Tibial nerve (tissue), 4 donors: Measurements from ENCODE around the gene ADAD2. TPM values are rescaled to one million over a fixed set of nuclear protein-coding genes. Genes with fewer than 3 reads are reported as not detected.
A peak's percentile ranks its signal among the peaks of the same experiment; 100 is the strongest.

Source experiments
- DNase-seq, 2 donors: peaks; one replicate each; pipeline ENCODE4 v3.0.0-alpha.2; 2019; ENCODE audit warnings: low spot score in 2 of 2
- H3K27ac ChIP-seq, 4 donors: fragments of 200-600 bp; sonication (generic) in 3 of 4; one replicate each; pipeline ENCODE4 v1.5.1; 2017 to 2019; ENCODE audit warnings: mild to moderate bottlenecking in 1 of 4
- H3K27me3 ChIP-seq, 2 donors: fragments of 200-600 bp; sonication (generic) in 1 of 2; one replicate each; pipeline versions ENCODE4 v1.5.1 to v1.6.0; 2017 to 2019
- H3K36me3 ChIP-seq, 3 donors: fragments of 200-600 bp; sonication (generic); one replicate each; pipeline ENCODE4 v1.5.1; 2018 to 2019
- H3K4me1 ChIP-seq, 4 donors: fragments of 200-600 bp; sonication (generic) in 3 of 4; one replicate each; pipeline ENCODE4 v1.5.1; 2017 to 2019
- H3K4me3 ChIP-seq, 4 donors: fragments of 200-600 bp; sonication (generic) in 3 of 4; one replicate each; pipeline ENCODE4 v1.5.1; 2017 to 2019; ENCODE audit warnings: mild to moderate bottlenecking in 1 of 4, moderate library complexity in 1 of 4
- H3K9me3 ChIP-seq, 4 donors: fragments of 200-600 bp; sonication (generic) in 3 of 4; one replicate each; pipeline ENCODE4 v1.5.1; 2017 to 2019
- CTCF ChIP-seq, 5 experiments: fragments of 200-600 bp in 3 of 5; fragments of 450-650 bp in 2 of 5; sonication (generic) in 3 of 5; IDR thresholded peaks; one replicate each; pipeline ENCODE4 v1.5.1; 2016 to 2019; ENCODE audit warnings: antibody characterized with exemption in 5 of 5, mild to moderate bottlenecking in 3 of 5, moderate library complexity in 2 of 5
- EP300 ChIP-seq, 2 donors: sonication (generic); formaldehyde crosslinking; IDR thresholded peaks; one replicate each; pipeline ENCODE4 v1.6.1; 2017; ENCODE audit warnings: antibody characterized with exemption in 2 of 2, mild to moderate bottlenecking in 1 of 2
- POLR2A ChIP-seq, 2 donors: fragments of 450-650 bp; IDR thresholded peaks; one replicate each; pipeline ENCODE4 v1.6.1; 2017; ENCODE audit warnings: antibody characterized with exemption in 2 of 2, mild to moderate bottlenecking in 2 of 2, moderate library complexity in 2 of 2
- WGBS, 2 donors: methylation state at CpG; one replicate each; pipeline ENCODE4 v1.1.5; 2018; 5-methylcytosine and 5-hydroxymethylcytosine counted together
- total RNA-seq, 4 donors: library from RNA; depleted of rRNA; stranded (reverse); fragments of >200 nt; gene quantifications; one replicate each; pipeline ENCODE4 v1.1.0, GENCODE V29; 2016

ADAD2 gene
- total RNA-seq, 4 donors from 2014 or later = 1.2 TPM; not detected in 3

GRCh38 chr16:84225571-84225970 lies 34.6 kb downstream of the ADAD2 start:
- Histone ChIP-seq H3K4me3 (no peak overlapping the region), H3K4me1 (peaks cover 0 to 16% (median 10%) of the 10 kb centered on the region in 4 donors), H3K36me3 (no peaks in the 10 kb centered on the region), H3K27ac (no peak overlapping the region), H3K27me3 (no peaks in the 10 kb centered on the region), H3K9me3 (no peaks in the 10 kb centered on the region)
- 80% methylated on average over 7 of the region's 7 CpGs for WGBS, 2 donors
- TF ChIP-seq POLR2A (IDR thresholded peaks at IDR 0.05) = no peak
- no peak for TF ChIP-seq EP300 (IDR thresholded peaks at IDR 0.05)
- TF ChIP-seq CTCF (IDR thresholded peaks at IDR 0.05) = no peak
- DNase-seq = no peak

GRCh38 chr16:84226026-84226425 lies 35.1 kb downstream of the ADAD2 start:
- Histone ChIP-seq H3K27me3 (no peaks in the 10 kb centered on the region), H3K4me1 (peaks cover 0 to 16% (median 10%) of the 10 kb centered on the region in 4 donors), H3K36me3 (no peaks in the 10 kb centered on the region), H3K4me3 (no peak overlapping the region), H3K27ac (no peak overlapping the region), H3K9me3 (no peaks in the 10 kb centered on the region)
- DNase-seq = no peak
- TF ChIP-seq EP300 (IDR thresholded peaks at IDR 0.05) = no peak
- TF ChIP-seq POLR2A (IDR thresholded peaks at IDR 0.05) = no peak
- 74% methylated on average over 8 of the region's 8 CpGs for WGBS, 2 donors

GRCh38 chr16:84227548-84227947 lies 36.6 kb downstream of the ADAD2 start:
- 87 to 94% methylated on average over 6 of the region's 6 CpGs for WGBS, 2 donors
- H3K9me3 ChIP-seq = no peaks in the 10 kb centered on the region
- no peaks in the 10 kb centered on the region for H3K27me3 ChIP-seq
- peaks cover 0 to 16% (median 10%) of the 10 kb centered on the region in 4 donors for H3K4me1 ChIP-seq
- TF ChIP-seq CTCF (IDR thresholded peaks at IDR 0.05) = no peak
- TF ChIP-seq POLR2A (IDR thresholded peaks at IDR 0.05) = no peak
- no peak for TF ChIP-seq EP300 (IDR thresholded peaks at IDR 0.05)
- no peaks in the 10 kb centered on the region for H3K36me3 ChIP-seq
- no peak for DNase-seq
- no peak overlapping the region for H3K27ac ChIP-seq
- H3K4me3 ChIP-seq = no peak overlapping the region

GRCh38 chr16:84228256-84228838 lies 37.4 kb downstream of the ADAD2 start:
- Histone ChIP-seq H3K27me3 (no peaks in the 10 kb centered on the region), H3K4me3 (peak overlapping the region in 1 of 4 donors; percentile 17), H3K36me3 (no peaks in the 10 kb centered on the region), H3K27ac (peak overlapping the region in 2 of 4 donors; percentile 64 to 76), H3K4me1 (peaks cover 0 to 16% (median 10%) of the 10 kb centered on the region in 4 donors), H3K9me3 (no peaks in the 10 kb centered on the region)
- peak; percentile 71 to 78 for DNase-seq
- TF ChIP-seq POLR2A (IDR thresholded peaks at IDR 0.05) (no peak), EP300 (IDR thresholded peaks at IDR 0.05) (no peak), CTCF (IDR thresholded peaks at IDR 0.05) (no peak)
- WGBS, 2 donors = 8 to 20% methylated on average over 18 of the region's 18 CpGs

- Histone ChIP-seq H3K27me3 (no peaks in the 10 kb centered on the region), H3K9me3 (no peaks in the 10 kb centered on the region), H3K36me3 (no peaks in the 10 kb centered on the region), H3K27ac (peak overlapping the region in 1 of 4 donors; percentile 64), H3K4me1 (peaks cover 0 to 16% (median 10%) of the 10 kb centered on the region in 4 donors), H3K4me3 (no peak overlapping the region)
- DNase-seq = no peak
- TF ChIP-seq CTCF (IDR thresholded peaks at IDR 0.05) (no peak), EP300 (IDR thresholded peaks at IDR 0.05) (no peak), POLR2A (IDR thresholded peaks at IDR 0.05) (no peak)
- WGBS, 2 donors = 76 to 85% methylated on average over 9 to 11 of the region's 11 CpGs
These were observed 38.5 kb downstream of the ADAD2 start for GRCh38 chr16:84229471-84229870.
